Measurements from ENCODE around the gene HMCN1.

Gene HMCN1

DNA sequence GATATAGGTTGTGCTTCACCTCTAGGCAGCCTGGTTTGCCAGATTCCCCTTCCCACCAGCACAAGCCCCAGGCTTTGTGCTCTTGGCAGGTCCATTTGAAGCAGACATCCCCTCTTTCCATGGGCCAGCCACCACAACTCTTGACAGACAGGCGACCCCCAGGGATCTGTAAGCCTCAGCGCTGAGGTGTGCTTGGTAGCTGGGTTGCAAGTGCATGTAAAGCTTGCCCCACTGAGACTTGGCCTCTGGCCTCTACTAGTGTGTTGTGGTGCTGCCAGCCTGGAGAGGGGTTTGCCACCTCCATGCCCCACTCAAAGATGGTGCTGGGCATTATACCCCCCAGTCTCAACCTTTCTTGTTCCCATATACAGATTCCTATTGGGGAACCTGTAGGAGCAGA is 103.9 kb downstream of the HMCN1 start:
- no peak overlapping the region for H3K9ac ChIP-seq (ENCODE audit: low read length)
- H3K36me3 ChIP-seq (ENCODE audit: control insufficient read depth, insufficient read depth, low read length) = no peaks in the 10 kb centered on the region
- H3K9me3 ChIP-seq (ENCODE audit: control insufficient read depth, low read length) = no peaks in the 10 kb centered on the region
- H3K4me3 ChIP-seq (ENCODE audit: low read length) = no peak overlapping the region
- no peaks in the 10 kb centered on the region for H3K27me3 ChIP-seq (ENCODE audit: control insufficient read depth, insufficient read depth, low read length)
- H3K4me1 ChIP-seq (ENCODE audit: control insufficient read depth, insufficient read depth, low read length) = no peaks in the 10 kb centered on the region

DNA sequence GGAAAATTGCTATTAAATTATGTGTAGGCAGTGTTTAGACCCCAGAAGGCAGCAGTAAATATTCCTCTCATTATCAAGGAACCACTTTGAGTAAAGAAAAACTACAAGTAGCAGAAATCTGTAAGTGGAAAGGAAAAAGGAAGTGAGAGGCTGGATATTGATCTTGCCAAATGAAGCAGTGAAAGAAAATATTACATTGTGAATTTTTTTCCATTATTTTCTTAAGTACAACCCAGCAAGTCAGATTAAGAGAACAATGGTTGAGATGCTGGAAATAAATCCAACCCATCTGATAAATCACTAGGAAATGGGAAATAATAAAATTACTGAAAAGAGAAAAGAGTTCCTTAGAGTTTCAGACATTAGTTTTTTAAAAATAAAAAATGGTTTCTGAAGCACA is 106.7 kb downstream of the HMCN1 start:
- H3K9me3 ChIP-seq (ENCODE audit: control insufficient read depth, low read length) = no peaks in the 10 kb centered on the region
- no peaks in the 10 kb centered on the region for H3K36me3 ChIP-seq (ENCODE audit: control insufficient read depth, insufficient read depth, low read length)
- no peaks in the 10 kb centered on the region for H3K4me1 ChIP-seq (ENCODE audit: control insufficient read depth, insufficient read depth, low read length)
- H3K9ac ChIP-seq (ENCODE audit: low read length) = no peak overlapping the region
- H3K4me3 ChIP-seq (ENCODE audit: low read length) = no peak overlapping the region
- no peaks in the 10 kb centered on the region for H3K27me3 ChIP-seq (ENCODE audit: control insufficient read depth, insufficient read depth, low read length)

DNA sequence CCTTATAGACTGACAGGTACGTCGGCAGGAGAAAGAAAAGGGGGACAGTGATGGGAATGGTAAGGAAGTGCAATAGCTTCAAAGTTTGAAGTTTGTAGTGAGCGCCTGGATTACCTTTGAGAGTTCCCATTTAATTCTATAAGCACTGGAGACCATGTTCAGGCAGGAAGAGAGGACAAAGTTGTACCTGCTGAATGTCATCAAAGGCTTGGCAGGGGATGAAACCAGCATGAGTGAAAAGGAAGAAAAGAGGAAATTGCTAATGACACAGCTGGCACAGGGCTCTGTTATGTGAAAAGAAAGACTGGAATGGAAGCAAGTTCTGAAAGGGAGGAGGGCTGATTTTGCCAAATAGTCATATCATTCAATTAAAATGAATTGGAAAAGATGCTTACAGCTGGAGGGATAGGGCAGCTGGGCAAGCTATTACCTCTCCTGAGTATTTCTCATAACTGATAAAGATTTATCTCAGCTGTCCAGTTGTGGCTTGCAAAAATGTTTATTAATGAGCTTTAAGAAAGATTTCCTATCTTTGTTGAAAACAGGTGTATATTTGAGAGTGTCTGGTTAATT is 109.2 kb downstream of the HMCN1 start:
- Histone ChIP-seq H3K36me3 (ENCODE audit: control insufficient read depth, insufficient read depth, low read length) (no peaks in the 10 kb centered on the region), H3K9ac (ENCODE audit: low read length) (no peak overlapping the region), H3K4me3 (ENCODE audit: low read length) (no peak overlapping the region)

DNA sequence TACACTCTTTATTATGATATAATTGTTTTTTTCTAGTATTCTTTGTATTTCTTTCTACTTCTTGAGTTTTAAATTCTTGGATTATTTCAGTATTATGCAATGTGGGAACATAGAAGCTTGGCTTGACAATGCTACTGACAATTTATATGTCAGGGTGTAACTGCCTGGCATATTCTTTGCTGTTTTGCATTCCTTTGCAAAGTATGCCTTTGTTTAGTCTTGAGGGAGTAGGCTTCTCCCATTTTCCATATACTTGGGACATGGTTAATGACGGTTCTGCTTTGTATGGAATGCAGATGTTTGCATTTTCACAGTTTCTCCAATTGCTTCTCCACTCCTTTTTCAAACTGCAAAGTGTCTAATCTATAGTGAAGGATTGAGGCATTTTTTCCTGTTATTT is 109.8 kb downstream of the HMCN1 start:
- no peaks in the 10 kb centered on the region for H3K4me1 ChIP-seq (ENCODE audit: control insufficient read depth, insufficient read depth, low read length)
- no peak overlapping the region for H3K9ac ChIP-seq (ENCODE audit: low read length)
- no peaks in the 10 kb centered on the region for H3K36me3 ChIP-seq (ENCODE audit: control insufficient read depth, insufficient read depth, low read length)
- H3K4me3 ChIP-seq (ENCODE audit: low read length) = no peak overlapping the region
- H3K27me3 ChIP-seq (ENCODE audit: control insufficient read depth, insufficient read depth, low read length) = no peaks in the 10 kb centered on the region
- H3K9me3 ChIP-seq (ENCODE audit: control insufficient read depth, low read length) = no peaks in the 10 kb centered on the region

More for the DNA sequence above, 109.2 kb downstream of the HMCN1 start:
- H3K9me3 ChIP-seq (ENCODE audit: control insufficient read depth, low read length) = no peaks in the 10 kb centered on the region
- H3K4me1 ChIP-seq (ENCODE audit: control insufficient read depth, insufficient read depth, low read length) = no peaks in the 10 kb centered on the region
- no peaks in the 10 kb centered on the region for H3K27me3 ChIP-seq (ENCODE audit: control insufficient read depth, insufficient read depth, low read length)

DNA sequence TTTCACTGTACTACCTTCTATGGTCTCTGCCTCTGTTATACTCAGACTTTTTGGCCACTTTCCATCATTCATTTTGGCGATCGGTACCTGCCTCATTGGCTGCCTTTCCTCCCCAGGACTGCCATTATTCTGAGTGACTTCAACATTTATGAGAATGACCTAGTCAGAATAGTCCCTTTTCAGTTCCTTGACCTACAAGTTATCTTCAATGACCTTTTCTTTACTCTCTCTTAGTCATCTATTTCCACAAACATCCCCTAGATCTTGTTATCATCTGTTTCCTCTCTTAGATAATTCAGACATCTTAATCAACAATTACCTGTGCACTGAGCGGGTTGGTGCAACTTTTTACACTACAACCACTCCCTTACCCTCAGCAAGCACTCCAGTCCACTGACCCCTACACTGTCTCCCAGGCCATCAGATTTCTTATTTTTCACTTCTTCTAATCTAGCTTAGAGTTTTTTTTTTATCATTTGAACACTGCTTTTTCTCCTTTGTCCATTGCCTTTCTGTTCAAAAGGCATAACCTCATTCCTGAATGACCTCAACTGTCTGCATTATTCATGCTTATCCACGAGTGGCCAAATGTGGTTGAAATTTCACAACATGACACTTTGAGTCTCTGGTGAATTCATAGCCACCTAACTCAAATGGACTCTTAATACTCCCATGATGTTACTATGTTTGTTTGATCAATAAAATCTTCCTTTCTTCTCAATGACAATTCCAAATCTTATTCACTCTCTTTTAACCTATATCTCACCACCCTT is 112.7 kb downstream of the HMCN1 start:
- Histone ChIP-seq H3K4me1 (ENCODE audit: control insufficient read depth, insufficient read depth, low read length) (no peaks in the 10 kb centered on the region), H3K4me3 (ENCODE audit: low read length) (no peak overlapping the region), H3K9ac (ENCODE audit: low read length) (no peak overlapping the region), H3K36me3 (ENCODE audit: control insufficient read depth, insufficient read depth, low read length) (no peaks in the 10 kb centered on the region), H3K9me3 (ENCODE audit: control insufficient read depth, low read length) (no peaks in the 10 kb centered on the region), H3K27me3 (ENCODE audit: control insufficient read depth, insufficient read depth, low read length) (no peaks in the 10 kb centered on the region)

DNA sequence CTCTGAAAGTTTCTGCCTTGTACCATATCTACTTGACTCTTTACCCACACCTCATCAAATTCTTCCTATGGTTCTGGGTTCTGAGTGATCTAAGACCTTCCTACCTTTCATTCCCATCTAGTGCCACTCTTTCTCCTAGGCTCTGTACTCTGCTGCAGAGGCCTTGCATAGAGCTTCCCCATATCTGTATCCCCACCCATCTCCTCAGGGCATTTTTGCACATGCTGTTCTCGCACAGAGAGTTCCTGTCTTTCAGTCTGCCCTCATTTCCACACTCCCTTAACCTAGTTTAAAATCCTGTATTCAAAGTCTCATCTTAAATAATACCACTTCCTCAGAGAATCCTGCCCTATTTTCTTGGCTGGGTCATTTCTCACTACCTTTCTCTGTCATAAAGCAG is 114.8 kb downstream of the HMCN1 start:
- H3K36me3 ChIP-seq (ENCODE audit: control insufficient read depth, insufficient read depth, low read length) = no peaks in the 10 kb centered on the region
- H3K9ac ChIP-seq (ENCODE audit: low read length) = no peak overlapping the region
- H3K4me1 ChIP-seq (ENCODE audit: control insufficient read depth, insufficient read depth, low read length) = no peaks in the 10 kb centered on the region
- H3K9me3 ChIP-seq (ENCODE audit: control insufficient read depth, low read length) = no peaks in the 10 kb centered on the region
- H3K27me3 ChIP-seq (ENCODE audit: control insufficient read depth, insufficient read depth, low read length) = no peaks in the 10 kb centered on the region
- no peak overlapping the region for H3K4me3 ChIP-seq (ENCODE audit: low read length)

DNA sequence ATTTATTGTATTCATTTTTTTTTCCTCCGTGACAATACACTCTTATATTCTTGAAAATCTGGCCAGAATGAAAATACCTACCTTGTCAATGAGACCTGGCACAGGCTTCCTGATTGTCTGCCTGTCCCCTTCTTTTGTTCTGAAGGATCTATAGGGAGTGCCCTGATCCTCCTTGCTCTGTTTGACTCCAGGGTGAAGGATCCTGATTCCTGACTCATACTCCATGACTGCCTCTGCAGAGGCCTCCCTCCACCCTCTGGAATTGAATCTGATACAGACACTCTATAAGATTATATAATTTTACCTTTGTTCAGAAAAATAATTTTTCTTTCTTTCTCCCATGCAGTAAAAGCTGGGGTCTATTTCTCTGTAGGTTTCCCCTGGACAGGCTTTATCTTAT is 116.2 kb downstream of the HMCN1 start:
- H3K4me3 ChIP-seq (ENCODE audit: low read length) = no peak overlapping the region
- H3K9ac ChIP-seq (ENCODE audit: low read length) = no peak overlapping the region
- no peaks in the 10 kb centered on the region for H3K9me3 ChIP-seq (ENCODE audit: control insufficient read depth, low read length)
- H3K4me1 ChIP-seq (ENCODE audit: control insufficient read depth, insufficient read depth, low read length) = no peaks in the 10 kb centered on the region
- H3K27me3 ChIP-seq (ENCODE audit: control insufficient read depth, insufficient read depth, low read length) = no peaks in the 10 kb centered on the region
- H3K36me3 ChIP-seq (ENCODE audit: control insufficient read depth, insufficient read depth, low read length) = no peaks in the 10 kb centered on the region

DNA sequence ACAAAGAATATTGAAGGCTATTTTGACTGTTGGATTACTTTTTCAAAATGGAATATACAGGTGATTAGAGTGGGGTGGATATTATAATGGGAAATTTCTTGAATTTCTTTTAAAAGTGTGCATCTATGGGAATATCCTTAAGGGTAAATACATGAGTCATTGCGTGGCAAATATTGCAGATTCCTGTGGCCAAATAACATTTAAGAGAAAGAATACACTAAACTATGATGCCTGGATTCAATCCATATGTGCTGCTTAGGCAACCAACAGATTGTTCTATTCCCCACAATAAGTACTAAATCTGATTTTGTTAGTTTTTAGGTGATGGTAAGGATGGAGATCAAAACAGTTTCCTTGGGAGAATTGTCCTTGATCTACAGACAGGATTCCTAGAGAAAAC is 119.5 kb downstream of the HMCN1 start:
- no peak overlapping the region for H3K4me3 ChIP-seq (ENCODE audit: low read length)
- H3K9me3 ChIP-seq (ENCODE audit: control insufficient read depth, low read length) = no peaks in the 10 kb centered on the region
- no peak overlapping the region for H3K9ac ChIP-seq (ENCODE audit: low read length)
- H3K27me3 ChIP-seq (ENCODE audit: control insufficient read depth, insufficient read depth, low read length) = no peaks in the 10 kb centered on the region
- no peaks in the 10 kb centered on the region for H3K36me3 ChIP-seq (ENCODE audit: control insufficient read depth, insufficient read depth, low read length)
- H3K4me1 ChIP-seq (ENCODE audit: control insufficient read depth, insufficient read depth, low read length) = no peaks in the 10 kb centered on the region

DNA sequence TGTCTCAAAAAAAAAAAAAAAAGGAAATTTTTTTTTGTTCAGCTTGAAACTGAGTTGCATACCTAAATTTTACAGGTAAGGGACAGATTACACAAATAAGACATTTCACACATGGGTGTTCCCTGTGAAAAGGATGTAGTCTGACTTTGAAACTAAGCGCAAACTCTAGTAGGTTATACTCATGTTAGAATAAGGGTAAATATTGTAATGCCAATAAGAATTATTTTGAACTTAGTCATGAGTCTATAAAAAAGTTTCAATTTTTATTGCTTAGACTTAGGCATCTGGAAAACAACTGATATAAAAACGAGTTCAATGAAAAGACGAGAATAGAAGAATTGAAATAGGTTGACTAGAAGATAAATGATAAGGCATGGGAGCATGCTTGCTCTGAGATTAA is 122.3 kb downstream of the HMCN1 start:
- no peaks in the 10 kb centered on the region for H3K4me1 ChIP-seq (ENCODE audit: control insufficient read depth, insufficient read depth, low read length)
- no peak overlapping the region for H3K9ac ChIP-seq (ENCODE audit: low read length)
- H3K27me3 ChIP-seq (ENCODE audit: control insufficient read depth, insufficient read depth, low read length) = no peaks in the 10 kb centered on the region
- H3K4me3 ChIP-seq (ENCODE audit: low read length) = no peak overlapping the region
- H3K9me3 ChIP-seq (ENCODE audit: control insufficient read depth, low read length) = no peaks in the 10 kb centered on the region
- no peaks in the 10 kb centered on the region for H3K36me3 ChIP-seq (ENCODE audit: control insufficient read depth, insufficient read depth, low read length)

DNA sequence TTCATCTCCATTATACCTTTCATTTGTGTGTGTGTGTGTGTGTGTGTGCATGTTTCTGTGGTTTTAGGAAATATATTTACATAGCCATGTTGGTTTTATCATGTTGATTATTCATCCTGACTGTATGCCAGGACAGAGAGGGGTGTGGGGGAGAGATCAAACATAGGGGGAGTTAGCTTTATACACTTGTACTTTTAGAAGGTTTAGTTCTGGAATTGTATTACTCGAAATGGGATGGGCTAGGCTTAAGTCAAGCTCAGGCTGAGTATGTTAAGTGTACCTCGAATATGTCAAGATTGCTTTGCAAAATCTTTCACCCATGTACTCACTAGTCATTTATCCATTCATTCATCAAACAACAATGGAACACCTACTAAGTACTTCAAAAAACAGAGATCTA is 123.3 kb downstream of the HMCN1 start:
- no peak overlapping the region for H3K9ac ChIP-seq (ENCODE audit: low read length)
- H3K4me3 ChIP-seq (ENCODE audit: low read length) = no peak overlapping the region
- H3K36me3 ChIP-seq (ENCODE audit: control insufficient read depth, insufficient read depth, low read length) = no peaks in the 10 kb centered on the region
- no peaks in the 10 kb centered on the region for H3K9me3 ChIP-seq (ENCODE audit: control insufficient read depth, low read length)
- no peaks in the 10 kb centered on the region for H3K4me1 ChIP-seq (ENCODE audit: control insufficient read depth, insufficient read depth, low read length)
- H3K27me3 ChIP-seq (ENCODE audit: control insufficient read depth, insufficient read depth, low read length) = no peaks in the 10 kb centered on the region

DNA sequence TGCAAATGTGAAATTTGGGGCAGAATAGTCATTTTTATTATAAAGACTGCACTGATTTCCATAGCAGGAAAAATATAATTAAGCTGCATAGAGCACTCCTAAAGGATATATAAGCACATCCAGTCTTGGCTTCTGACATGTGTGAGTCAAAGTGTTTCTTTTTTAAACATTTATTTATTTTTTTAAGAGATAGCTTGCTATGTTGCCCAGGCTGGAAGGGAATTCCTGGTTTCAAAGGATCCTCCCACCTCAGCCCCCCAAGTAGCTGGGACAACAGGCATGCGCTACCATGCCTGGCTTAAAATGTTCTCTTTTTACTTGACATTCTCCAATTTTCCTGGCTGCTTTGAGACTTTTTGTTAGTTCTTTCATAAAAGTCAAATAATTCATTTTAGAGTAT is 126.1 kb downstream of the HMCN1 start:
- Histone ChIP-seq H3K36me3 (ENCODE audit: control insufficient read depth, insufficient read depth, low read length) (no peaks in the 10 kb centered on the region), H3K27me3 (ENCODE audit: control insufficient read depth, insufficient read depth, low read length) (no peaks in the 10 kb centered on the region), H3K4me1 (ENCODE audit: control insufficient read depth, insufficient read depth, low read length) (no peaks in the 10 kb centered on the region), H3K4me3 (ENCODE audit: low read length) (no peak overlapping the region), H3K9me3 (ENCODE audit: control insufficient read depth, low read length) (no peaks in the 10 kb centered on the region), H3K9ac (ENCODE audit: low read length) (no peak overlapping the region)

DNA sequence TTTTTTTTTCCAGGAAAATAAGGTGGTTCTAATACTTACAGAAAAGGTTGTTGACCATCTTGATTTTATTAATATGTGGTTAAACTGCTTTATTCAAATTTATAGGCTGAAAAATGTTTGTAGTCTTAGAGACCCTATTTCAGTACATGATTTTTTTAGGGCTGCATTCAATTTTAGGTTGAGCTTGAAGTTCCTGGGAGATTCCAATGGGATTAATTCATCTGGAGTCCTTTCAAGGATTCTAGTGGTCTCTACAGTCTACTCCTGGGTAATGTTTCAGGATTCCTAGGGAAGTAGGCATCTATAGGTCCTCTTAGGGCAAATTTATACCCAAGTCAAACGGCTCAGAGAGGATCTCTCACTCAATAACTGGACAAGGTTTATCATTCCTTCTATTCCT is 126.7 kb downstream of the HMCN1 start:
- Histone ChIP-seq H3K36me3 (ENCODE audit: control insufficient read depth, insufficient read depth, low read length) (no peaks in the 10 kb centered on the region), H3K4me1 (ENCODE audit: control insufficient read depth, insufficient read depth, low read length) (no peaks in the 10 kb centered on the region), H3K9me3 (ENCODE audit: control insufficient read depth, low read length) (no peaks in the 10 kb centered on the region), H3K4me3 (ENCODE audit: low read length) (no peak overlapping the region), H3K9ac (ENCODE audit: low read length) (no peak overlapping the region), H3K27me3 (ENCODE audit: control insufficient read depth, insufficient read depth, low read length) (no peaks in the 10 kb centered on the region)
